DND-41 (cell line): ENCODE measurements around the gene BAHCC1.

Experiments used
- ATAC-seq: fragments of 200-7000 bp; cut with Tn5 transposase; 3 replicates; pipeline ENCODE4 v1.9.1; 2021; ENCODE audit warnings: low read depth; ENCODE audit not compliant: insufficient read depth
- DNase-seq: peaks from one replicate; pipeline ENCODE4 v3.0.0-alpha.2; 2020
- H2AFZ ChIP-seq: 2 replicates; pipeline ENCODE4 v1.6.0; 2012; ENCODE audit warnings: low read depth, low read length
- H3K27ac ChIP-seq: 2 replicates; pipeline ENCODE4 v1.5.1; 2012; ENCODE audit warnings: low read length, inconsistent platforms
- H3K27me3 ChIP-seq: fragments of 200-600 bp; sonication (generic); 2 replicates; pipeline ENCODE4 v1.6.0; 2012; ENCODE audit warnings: low read length, mild to moderate bottlenecking, inconsistent platforms; ENCODE audit not compliant: insufficient read depth, poor library complexity
- H3K36me3 ChIP-seq: 2 replicates; pipeline ENCODE4 v1.5.1; 2012; ENCODE audit warnings: low read length, inconsistent platforms; ENCODE audit not compliant: insufficient read depth
- H3K4me1 ChIP-seq: 2 replicates; pipeline ENCODE4 v1.5.1; 2012; ENCODE audit warnings: mild to moderate bottlenecking, low read length; ENCODE audit not compliant: insufficient read depth
- H3K4me2 ChIP-seq: 2 replicates; pipeline ENCODE4 v1.6.0; 2012; ENCODE audit warnings: mild to moderate bottlenecking, moderate library complexity, low read length, inconsistent platforms; ENCODE audit not compliant: insufficient read depth
- H3K4me3 ChIP-seq, 2 experiments: fragments of 200-600 bp in 1 of 2; shearing (Covaris generic) in 1 of 2; 2 replicates each; pipeline ENCODE4 v1.5.1; 2012 to 2016; ENCODE audit warnings: inconsistent platforms in 2 of 2, low read length in 2 of 2, mild to moderate bottlenecking in 2 of 2, low read depth in 1 of 2, moderate library complexity in 1 of 2
- H3K79me2 ChIP-seq: 2 replicates; pipeline ENCODE4 v1.6.0; 2012; ENCODE audit warnings: low read length, inconsistent platforms; ENCODE audit not compliant: insufficient read depth
- H3K9ac ChIP-seq: 2 replicates; pipeline ENCODE4 v1.6.0; 2012; ENCODE audit warnings: low read depth, mild to moderate bottlenecking, inconsistent platforms, low read length, moderate library complexity
- H3K9me3 ChIP-seq: 2 replicates; pipeline ENCODE4 v1.5.1; 2012; ENCODE audit warnings: low read length, moderate library complexity, mild to moderate bottlenecking, inconsistent platforms; ENCODE audit not compliant: insufficient read depth, severe bottlenecking
- H4K20me1 ChIP-seq: 2 replicates; pipeline ENCODE4 v1.6.0; 2012; ENCODE audit warnings: low read length; ENCODE audit not compliant: insufficient read depth
- EZH2 ChIP-seq: IDR thresholded peaks from 3 replicates; pipeline ENCODE4 v1.6.1; 2012; ENCODE audit warnings: borderline replicate concordance, low read depth, mild to moderate bottlenecking, moderate library complexity, low read length, inconsistent platforms; ENCODE audit not compliant: severe bottlenecking
- TF ChIP-seq, protein P1 (sequence below): IDR thresholded peaks from 2 replicates; pipeline ENCODE4 v1.5.1; 2012; ENCODE audit warnings: borderline replicate concordance, low read length, moderate library complexity, mild to moderate bottlenecking; ENCODE audit not compliant: poor library complexity, severe bottlenecking; ENCODE audit errors: extremely low read depth

Gene BAHCC1

DNA sequence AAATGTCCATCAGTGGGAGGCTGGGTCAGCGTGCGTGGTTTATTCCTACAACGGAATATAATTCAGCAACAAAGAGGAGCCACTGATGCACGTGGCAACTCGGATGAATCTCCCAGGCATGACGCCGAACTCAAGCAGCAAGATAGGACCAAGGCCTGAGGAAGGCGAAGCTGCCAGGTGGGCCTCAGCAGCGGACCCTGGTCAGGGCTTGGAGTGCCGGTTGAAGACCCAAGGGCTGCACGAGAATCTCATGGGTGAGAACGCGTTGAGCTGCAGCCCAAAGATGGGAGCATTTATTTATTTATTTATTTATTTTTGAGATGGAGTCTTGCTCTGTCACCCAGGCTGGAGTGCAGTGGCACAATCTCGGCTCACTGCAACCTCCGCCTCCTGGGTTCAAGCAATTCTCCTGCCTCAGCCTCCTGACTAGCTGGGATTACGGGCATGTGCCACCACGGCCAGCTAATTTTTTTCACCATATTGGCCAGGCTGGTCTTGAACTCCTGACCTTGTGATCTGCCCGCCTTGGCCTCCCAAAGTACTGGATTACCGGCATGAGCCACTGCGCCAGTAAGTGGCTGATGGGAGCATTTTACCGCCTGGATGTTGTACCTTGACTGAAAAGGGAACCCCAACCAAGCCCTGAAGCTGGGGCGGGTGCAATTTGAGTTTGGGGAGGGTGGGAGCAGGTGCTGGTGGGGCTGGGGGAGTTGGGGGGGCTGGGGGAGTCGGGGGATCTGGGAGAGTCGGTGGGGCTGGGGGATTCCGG is 18.1 kb upstream of the BAHCC1 start:
- no peaks in the 10 kb centered on the region for H3K4me1 ChIP-seq
- H3K9me3 ChIP-seq, result no peaks in the 10 kb centered on the region
- TF ChIP-seq, protein P1, sequence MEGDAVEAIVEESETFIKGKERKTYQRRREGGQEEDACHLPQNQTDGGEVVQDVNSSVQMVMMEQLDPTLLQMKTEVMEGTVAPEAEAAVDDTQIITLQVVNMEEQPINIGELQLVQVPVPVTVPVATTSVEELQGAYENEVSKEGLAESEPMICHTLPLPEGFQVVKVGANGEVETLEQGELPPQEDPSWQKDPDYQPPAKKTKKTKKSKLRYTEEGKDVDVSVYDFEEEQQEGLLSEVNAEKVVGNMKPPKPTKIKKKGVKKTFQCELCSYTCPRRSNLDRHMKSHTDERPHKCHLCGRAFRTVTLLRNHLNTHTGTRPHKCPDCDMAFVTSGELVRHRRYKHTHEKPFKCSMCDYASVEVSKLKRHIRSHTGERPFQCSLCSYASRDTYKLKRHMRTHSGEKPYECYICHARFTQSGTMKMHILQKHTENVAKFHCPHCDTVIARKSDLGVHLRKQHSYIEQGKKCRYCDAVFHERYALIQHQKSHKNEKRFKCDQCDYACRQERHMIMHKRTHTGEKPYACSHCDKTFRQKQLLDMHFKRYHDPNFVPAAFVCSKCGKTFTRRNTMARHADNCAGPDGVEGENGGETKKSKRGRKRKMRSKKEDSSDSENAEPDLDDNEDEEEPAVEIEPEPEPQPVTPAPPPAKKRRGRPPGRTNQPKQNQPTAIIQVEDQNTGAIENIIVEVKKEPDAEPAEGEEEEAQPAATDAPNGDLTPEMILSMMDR, result no peak
- no peak for TF ChIP-seq EZH2
- DNase-seq (no peak), ATAC-seq (no peak)
- H3K4me3 ChIP-seq, result no peak overlapping the region
- H3K36me3 ChIP-seq, result no peaks in the 10 kb centered on the region
- H3K27me3 ChIP-seq, result no peaks in the 10 kb centered on the region
- no peak overlapping the region for H3K27ac ChIP-seq
- no peak overlapping the region for H3K4me2 ChIP-seq
- no peak overlapping the region for H2AFZ ChIP-seq
- no peak overlapping the region for H3K9ac ChIP-seq
- H4K20me1 ChIP-seq, result no peaks in the 10 kb centered on the region
- no peaks in the 10 kb centered on the region for H3K79me2 ChIP-seq

DNA sequence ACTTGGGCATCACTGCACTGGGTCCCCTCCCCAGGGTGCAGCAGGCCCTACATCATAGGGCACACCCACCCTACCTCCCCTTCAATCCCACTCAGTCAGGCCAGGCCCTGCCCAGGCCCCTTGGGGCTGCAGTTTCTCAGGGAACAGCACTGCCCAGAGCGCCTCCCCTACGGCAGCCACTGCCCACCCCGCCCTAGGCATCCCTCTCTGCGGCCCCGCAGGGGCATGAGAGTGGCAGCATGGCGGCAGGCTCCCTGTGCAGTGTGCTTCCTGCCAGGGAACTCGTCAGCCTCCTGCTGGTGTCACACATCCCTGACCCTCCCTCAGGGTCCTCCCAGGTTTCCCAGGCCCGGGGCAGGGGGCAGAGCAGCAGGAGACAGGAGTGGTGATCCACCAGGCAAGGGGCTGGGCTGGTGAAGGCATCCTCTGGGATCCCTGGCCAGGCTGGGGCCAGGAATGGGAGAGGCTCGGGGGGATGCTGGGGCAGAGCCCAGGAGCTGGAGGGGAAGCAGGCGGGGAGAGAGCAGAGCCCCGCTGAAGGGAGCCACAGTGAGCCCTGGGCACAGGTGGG is 16.2 kb upstream of the BAHCC1 start:
- TF ChIP-seq, protein P1, result no peak
- no peak for TF ChIP-seq EZH2
- Histone ChIP-seq H3K27me3 (no peaks in the 10 kb centered on the region), H3K27ac (no peak overlapping the region), H3K9me3 (no peaks in the 10 kb centered on the region), H3K4me2 (no peak overlapping the region), H3K4me3 (no peak overlapping the region), H4K20me1 (no peaks in the 10 kb centered on the region; the same call in 1 of the 2 replicates), H3K79me2 (no peaks in the 10 kb centered on the region), H2AFZ (no peak overlapping the region), H3K36me3 (no peaks in the 10 kb centered on the region), H3K4me1 (no peaks in the 10 kb centered on the region), H3K9ac (no peak overlapping the region)
- ATAC-seq, result no peak
- DNase-seq, result no peak

DNA sequence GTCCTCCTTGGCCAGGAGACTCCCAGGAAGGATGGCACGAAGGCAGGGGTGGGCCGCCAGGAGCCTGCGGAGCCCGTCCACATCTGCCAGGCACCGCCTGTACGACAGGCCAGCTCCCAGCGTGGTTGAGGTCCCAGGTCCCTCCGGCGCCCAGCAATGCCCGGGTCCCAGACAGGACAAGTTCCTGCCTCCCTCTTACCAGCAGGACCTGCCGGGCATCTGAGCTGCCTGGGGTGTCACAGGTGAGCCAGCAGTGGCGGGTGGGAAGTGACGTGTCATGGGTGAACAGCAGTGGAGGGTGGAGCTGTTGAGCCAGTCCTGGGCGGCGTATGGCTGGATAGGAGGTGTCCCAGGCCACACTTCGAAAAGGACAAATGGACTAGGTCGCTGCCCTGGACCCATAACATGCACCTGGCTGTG is 15.7 kb upstream of the BAHCC1 start:
- ATAC-seq (no peak), DNase-seq (no peak)
- Histone ChIP-seq H4K20me1 (no peaks in the 10 kb centered on the region; the same call in 1 of the 2 replicates), H3K36me3 (no peaks in the 10 kb centered on the region), H3K9me3 (no peaks in the 10 kb centered on the region), H3K4me2 (no peak overlapping the region), H2AFZ (no peak overlapping the region), H3K4me3 (no peak overlapping the region), H3K27me3 (no peaks in the 10 kb centered on the region), H3K27ac (no peak overlapping the region), H3K4me1 (no peaks in the 10 kb centered on the region), H3K9ac (no peak overlapping the region), H3K79me2 (no peaks in the 10 kb centered on the region)
- TF ChIP-seq EZH2, result no peak
- TF ChIP-seq, protein P1, result no peak
